ENCODE measurements around the gene GCLC. TPM values are rescaled to one million over a fixed set of nuclear protein-coding genes. Genes with fewer than 3 reads are reported as not detected.
"Not testable (repeated sequence)": the region's sequence is repeated elsewhere in the genome, so short reads cannot be mapped to it uniquely, and the experiment has no call there.

GCLC gene
- total RNA-seq, 1 experiment from 2014 or later: 33.5 TPM

GRCh38 chr6:53484476-53485280 is 60.2 kb downstream of the GCLC start:
- POLR2A ChIA-PET (ENCODE audit: low non-redundant PET): no interaction called here
- intact Hi-C loops (cut with micrococcal nuclease; ENCODE audit: unreplicated experiment): loop anchor here (1.0 to 10.0 kb wide), 4 partner anchors 312 to 760 kb away; no protein-coding TSS in a partner anchor
- H3K27ac ChIP-seq (ENCODE audit: low read depth, low read length, poor library complexity, severe bottlenecking): no peak overlapping the region
- DNase-seq (ENCODE audit: low spot score): peak; percentile 68
- no peaks in the 10 kb centered on the region for H3K4me1 ChIP-seq (ENCODE audit: insufficient read depth, low read length, poor library complexity, severe bottlenecking)
- CTCF ChIA-PET: interaction anchor here (0.5 to 1.5 kb wide), 8 partner anchors 72 to 678 kb away, joined by 3 to 7 read pairs (median 3); no protein-coding TSS in a partner anchor
- TF ChIP-seq EZH2 (IDR thresholded peaks at IDR 0.05; ENCODE audit: borderline replicate concordance, low read depth, low read length, poor library complexity, severe bottlenecking): no peak
- TF ChIP-seq, protein P1, sequence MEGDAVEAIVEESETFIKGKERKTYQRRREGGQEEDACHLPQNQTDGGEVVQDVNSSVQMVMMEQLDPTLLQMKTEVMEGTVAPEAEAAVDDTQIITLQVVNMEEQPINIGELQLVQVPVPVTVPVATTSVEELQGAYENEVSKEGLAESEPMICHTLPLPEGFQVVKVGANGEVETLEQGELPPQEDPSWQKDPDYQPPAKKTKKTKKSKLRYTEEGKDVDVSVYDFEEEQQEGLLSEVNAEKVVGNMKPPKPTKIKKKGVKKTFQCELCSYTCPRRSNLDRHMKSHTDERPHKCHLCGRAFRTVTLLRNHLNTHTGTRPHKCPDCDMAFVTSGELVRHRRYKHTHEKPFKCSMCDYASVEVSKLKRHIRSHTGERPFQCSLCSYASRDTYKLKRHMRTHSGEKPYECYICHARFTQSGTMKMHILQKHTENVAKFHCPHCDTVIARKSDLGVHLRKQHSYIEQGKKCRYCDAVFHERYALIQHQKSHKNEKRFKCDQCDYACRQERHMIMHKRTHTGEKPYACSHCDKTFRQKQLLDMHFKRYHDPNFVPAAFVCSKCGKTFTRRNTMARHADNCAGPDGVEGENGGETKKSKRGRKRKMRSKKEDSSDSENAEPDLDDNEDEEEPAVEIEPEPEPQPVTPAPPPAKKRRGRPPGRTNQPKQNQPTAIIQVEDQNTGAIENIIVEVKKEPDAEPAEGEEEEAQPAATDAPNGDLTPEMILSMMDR (conservative IDR thresholded peaks at IDR 0.05; ENCODE audit: low read depth, low read length): peak; percentile 96
- H3K4me3 ChIP-seq (ENCODE audit: low read depth, low read length, poor library complexity, severe bottlenecking): no peak overlapping the region
- H3K36me3 ChIP-seq (ENCODE audit: insufficient read depth, low read length, poor library complexity, severe bottlenecking): no peaks in the 10 kb centered on the region
- H3K27me3 ChIP-seq (replicated peaks; ENCODE audit: insufficient read depth, low read depth, low read length, poor library complexity): peaks cover 6% of the 10 kb centered on the region
- no peaks in the 10 kb centered on the region for H3K9me3 ChIP-seq (ENCODE audit: low read depth, low read length, poor library complexity, severe bottlenecking)
- BruUV-seq (replicated peaks): no TSS peak

DNA sequence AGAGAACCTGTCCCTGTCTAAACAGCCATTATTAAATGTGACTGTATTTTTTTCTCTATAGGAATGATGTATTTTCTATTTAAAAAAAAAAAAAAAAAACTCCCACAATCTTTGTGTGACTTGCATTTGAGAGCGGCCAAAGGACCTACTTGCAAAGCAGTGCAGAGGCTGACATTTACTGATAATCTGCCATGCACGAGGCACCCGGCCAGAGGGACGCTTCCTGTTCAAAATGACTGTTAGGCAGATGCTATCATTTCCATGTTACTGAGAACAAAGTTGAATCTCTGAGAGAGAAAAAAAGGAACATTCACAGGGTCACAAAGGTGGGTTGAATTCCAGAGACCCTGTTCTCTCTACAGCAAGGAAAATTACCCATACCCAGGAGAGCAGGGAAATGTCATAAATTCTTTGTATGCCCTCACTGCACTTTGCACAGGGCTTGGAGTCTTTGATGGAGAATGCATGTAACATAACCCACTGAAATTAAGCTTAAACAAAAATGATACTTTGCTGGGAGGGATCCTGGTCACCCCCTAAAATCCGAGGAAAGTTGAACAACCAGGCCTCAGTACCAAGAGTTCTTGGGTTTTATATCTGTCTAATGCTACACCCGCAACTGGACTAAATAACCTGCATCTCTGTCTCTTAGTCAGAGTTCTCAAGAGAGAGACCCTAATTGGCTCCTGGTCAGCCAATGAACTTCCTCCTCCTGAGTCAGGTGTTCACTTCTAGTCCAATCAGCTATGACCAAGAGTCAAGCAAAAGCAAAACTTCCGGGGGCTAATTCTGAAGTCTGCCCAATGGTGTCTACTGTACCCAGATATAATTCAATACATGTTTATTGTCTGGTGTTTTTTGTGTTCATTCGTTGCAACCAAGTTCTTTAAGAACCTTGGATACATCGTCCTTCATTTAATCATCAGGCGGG is 61.2 kb downstream of the GCLC start:
- H3K9me3 ChIP-seq (ENCODE audit: low read depth, low read length, poor library complexity, severe bottlenecking): no peaks in the 10 kb centered on the region
- no peaks in the 10 kb centered on the region for H3K4me1 ChIP-seq (ENCODE audit: insufficient read depth, low read length, poor library complexity, severe bottlenecking)
- peaks cover 6% of the 10 kb centered on the region for H3K27me3 ChIP-seq (replicated peaks; ENCODE audit: insufficient read depth, low read depth, low read length, poor library complexity)
- no peak overlapping the region for H3K4me3 ChIP-seq (ENCODE audit: low read depth, low read length, poor library complexity, severe bottlenecking)
- BruUV-seq (replicated peaks): no TSS peak
- H3K27ac ChIP-seq (ENCODE audit: low read depth, low read length, poor library complexity, severe bottlenecking): no peak overlapping the region
- ChIA-PET CTCF (interaction anchor here (0.6 to 1.5 kb wide), 6 partner anchors 110 to 312 kb away, joined by 3 to 7 read pairs (median 4); no protein-coding TSS in a partner anchor), POLR2A (ENCODE audit: low non-redundant PET) (no interaction called here)
- intact Hi-C loops (cut with micrococcal nuclease; ENCODE audit: unreplicated experiment): loop anchor here (1.0 to 10.0 kb wide), 4 partner anchors 311 to 759 kb away; no protein-coding TSS in a partner anchor
- H3K36me3 ChIP-seq (ENCODE audit: insufficient read depth, low read length, poor library complexity, severe bottlenecking): no peaks in the 10 kb centered on the region
- peak; percentile 31 for DNase-seq (ENCODE audit: low spot score)
- TF ChIP-seq, protein P1 (conservative IDR thresholded peaks at IDR 0.05; ENCODE audit: low read depth, low read length): no peak
- TF ChIP-seq EZH2 (IDR thresholded peaks at IDR 0.05; ENCODE audit: borderline replicate concordance, low read depth, low read length, poor library complexity, severe bottlenecking): no peak

GRCh38 chr6:53481323-53481722 is 63.6 kb downstream of the GCLC start:
- Histone ChIP-seq H3K4me3 (ENCODE audit: low read depth, low read length, poor library complexity, severe bottlenecking) (no peak overlapping the region), H3K27me3 (replicated peaks; ENCODE audit: insufficient read depth, low read depth, low read length, poor library complexity) (peaks cover under 1% of the 10 kb centered on the region), H3K36me3 (ENCODE audit: insufficient read depth, low read length, poor library complexity, severe bottlenecking) (no peaks in the 10 kb centered on the region), H3K4me1 (ENCODE audit: insufficient read depth, low read length, poor library complexity, severe bottlenecking) (no peaks in the 10 kb centered on the region), H3K27ac (ENCODE audit: low read depth, low read length, poor library complexity, severe bottlenecking) (no peak overlapping the region), H3K9me3 (ENCODE audit: low read depth, low read length, poor library complexity, severe bottlenecking) (no peaks in the 10 kb centered on the region)
- BruUV-seq (replicated peaks): no TSS peak
- CTCF ChIA-PET: no interaction called here
- no peak for DNase-seq (ENCODE audit: low spot score)
- intact Hi-C loops (cut with micrococcal nuclease; ENCODE audit: unreplicated experiment): loop anchor here (5.0 to 10.0 kb wide), 3 partner anchors 377 to 757 kb away; no protein-coding TSS in a partner anchor
- POLR2A ChIA-PET (ENCODE audit: low non-redundant PET): no interaction called here
- TF ChIP-seq EZH2 (IDR thresholded peaks at IDR 0.05; ENCODE audit: borderline replicate concordance, low read depth, low read length, poor library complexity, severe bottlenecking): no peak
- TF ChIP-seq, protein P1 (conservative IDR thresholded peaks at IDR 0.05; ENCODE audit: low read depth, low read length): no peak

GRCh38 chr6:53480774-53481173 is 64.1 kb downstream of the GCLC start:
- CTCF ChIA-PET; POLR2A ChIA-PET (ENCODE audit: low non-redundant PET): not testable (repeated sequence)
- intact Hi-C loops (cut with micrococcal nuclease; ENCODE audit: unreplicated experiment): loop anchor here (5.0 to 10.0 kb wide), 3 partner anchors 376 to 756 kb away; no protein-coding TSS in a partner anchor

More at GRCh38 chr6:53480774-53481173, 64.1 kb downstream of the GCLC start:
- H3K27ac ChIP-seq (ENCODE audit: low read depth, low read length, poor library complexity, severe bottlenecking); DNase-seq (ENCODE audit: low spot score); H3K36me3 ChIP-seq (ENCODE audit: insufficient read depth, low read length, poor library complexity, severe bottlenecking); H3K4me1 ChIP-seq (ENCODE audit: insufficient read depth, low read length, poor library complexity, severe bottlenecking); H3K27me3 ChIP-seq (replicated peaks; ENCODE audit: insufficient read depth, low read depth, low read length, poor library complexity); H3K4me3 ChIP-seq (ENCODE audit: low read depth, low read length, poor library complexity, severe bottlenecking); BruUV-seq (replicated peaks); H3K9me3 ChIP-seq (ENCODE audit: low read depth, low read length, poor library complexity, severe bottlenecking): not testable (repeated sequence)

Data from A673 (cell line).